ENCODE results near the gene ZNF488. TPM values are rescaled to one million over a fixed set of nuclear protein-coding genes. Genes with fewer than 3 reads are reported as not detected.

The ZNF488 gene
- polyA plus RNA-seq, 2 of the 4 experiments (the other 2 are of a cell fraction): 4.0 to 8.3 TPM

GRCh38 chr10:47326927-47327330, 57.2 kb downstream of the ZNF488 start:
- Histone ChIP-seq H3K4me3 (no peak overlapping the region), H3K4me1 (peaks cover 6% of the 10 kb centered on the region; the same call in 1 of the 3 replicates), H3K4me2 (no peak overlapping the region), H3K9me3 (no peaks in the 10 kb centered on the region), H3K27ac (no peak overlapping the region)
- TF ChIP-seq NFE2L2 (conservative IDR thresholded peaks at IDR 0.05; ENCODE audit: low read length): no peak
- TF ChIP-seq ZC3H11A (IDR thresholded peaks at IDR 0.05): no peak
- no peak for TF ChIP-seq NPAS2 (CRISPR knock-in tag; IDR thresholded peaks at IDR 0.05; ENCODE audit: borderline replicate concordance)
- TF ChIP-seq ZNF302 (CRISPR knock-in tag; IDR thresholded peaks at IDR 0.05): no peak
- TF ChIP-seq, protein P1, sequence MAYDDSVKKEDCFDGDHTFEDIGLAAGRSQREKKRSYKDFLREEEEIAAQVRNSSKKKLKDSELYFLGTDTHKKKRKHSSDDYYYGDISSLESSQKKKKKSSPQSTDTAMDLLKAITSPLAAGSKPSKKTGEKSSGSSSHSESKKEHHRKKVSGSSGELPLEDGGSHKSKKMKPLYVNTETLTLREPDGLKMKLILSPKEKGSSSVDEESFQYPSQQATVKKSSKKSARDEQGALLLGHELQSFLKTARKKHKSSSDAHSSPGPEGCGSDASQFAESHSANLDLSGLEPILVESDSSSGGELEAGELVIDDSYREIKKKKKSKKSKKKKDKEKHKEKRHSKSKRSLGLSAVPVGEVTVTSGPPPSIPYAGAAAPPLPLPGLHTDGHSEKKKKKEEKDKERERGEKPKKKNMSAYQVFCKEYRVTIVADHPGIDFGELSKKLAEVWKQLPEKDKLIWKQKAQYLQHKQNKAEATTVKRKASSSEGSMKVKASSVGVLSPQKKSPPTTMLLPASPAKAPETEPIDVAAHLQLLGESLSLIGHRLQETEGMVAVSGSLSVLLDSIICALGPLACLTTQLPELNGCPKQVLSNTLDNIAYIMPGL (CRISPR knock-in tag; IDR thresholded peaks at IDR 0.05; ENCODE audit: borderline replicate concordance): no peak
- WGBS (ENCODE audit: missing lambda C conversion rate): 63% methylated on average over 10 of the region's 11 CpGs
- no peak for ATAC-seq
- CTCF ChIA-PET: interaction anchor here (5.2 to 8.3 kb wide), 2 partner anchors 13 to 14 kb away, joined by 24 to 68 read pairs; no protein-coding TSS in a partner anchor
- no peak for DNase-seq (ENCODE audit: low read depth in 1 of 2, low spot score in 1 of 2)
- FAIRE-seq: no peak
- POLR2A ChIA-PET: no interaction called here

DNA sequence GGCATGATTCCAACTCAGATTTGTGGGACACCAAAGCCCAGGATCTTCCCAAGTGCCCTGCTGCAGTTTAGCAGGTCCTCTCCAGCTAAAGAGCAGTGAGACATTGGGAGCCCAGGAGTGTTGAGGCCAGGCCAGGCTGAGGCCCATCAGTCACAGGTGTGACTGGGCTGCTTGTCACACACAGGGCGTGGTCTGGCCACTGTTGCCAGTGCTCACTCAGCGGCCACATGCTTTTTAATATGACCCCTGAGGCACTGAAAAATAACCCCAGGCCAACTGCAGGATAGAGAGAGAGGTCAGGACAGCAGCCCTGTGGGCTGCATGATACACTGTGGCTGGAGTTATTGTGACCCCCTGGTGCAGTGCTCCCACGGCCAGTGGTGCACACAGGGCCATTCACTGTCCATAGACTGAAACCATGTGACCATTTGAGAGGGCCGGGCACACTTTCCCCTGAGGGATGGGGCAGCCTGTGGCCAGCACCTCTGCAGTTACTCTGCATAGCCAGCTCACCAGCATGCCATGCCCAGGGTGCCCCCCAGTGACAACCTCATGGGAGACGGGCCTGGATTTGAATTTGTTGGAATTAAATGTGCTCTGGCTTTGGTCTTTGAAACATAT, 57.7 kb downstream of the ZNF488 start:
- Histone ChIP-seq H3K4me1 (peaks cover 6% of the 10 kb centered on the region; the same call in 1 of the 3 replicates), H3K27ac (no peak overlapping the region), H3K9me3 (no peaks in the 10 kb centered on the region), H3K4me2 (no peak overlapping the region), H3K4me3 (no peak overlapping the region)
- 47% methylated on average over 5 of the region's 5 CpGs for WGBS (ENCODE audit: missing lambda C conversion rate)
- FAIRE-seq (no peak), ATAC-seq (no peak), DNase-seq (ENCODE audit: low read depth in 1 of 2, low spot score in 1 of 2) (no peak)
- POLR2A ChIA-PET: no interaction called here
- CTCF ChIA-PET: interaction anchor here (5.2 to 8.3 kb wide), 2 partner anchors 13 to 14 kb away, joined by 24 to 68 read pairs; no protein-coding TSS in a partner anchor
- TF ChIP-seq JUN (IDR thresholded peaks at IDR 0.05): no peak
- TF ChIP-seq HOXB13 (CRISPR knock-in tag; IDR thresholded peaks at IDR 0.05; ENCODE audit: low read depth): no peak
- no peak for TF ChIP-seq KDM5A (IDR thresholded peaks at IDR 0.05)
- TF ChIP-seq, protein P2, sequence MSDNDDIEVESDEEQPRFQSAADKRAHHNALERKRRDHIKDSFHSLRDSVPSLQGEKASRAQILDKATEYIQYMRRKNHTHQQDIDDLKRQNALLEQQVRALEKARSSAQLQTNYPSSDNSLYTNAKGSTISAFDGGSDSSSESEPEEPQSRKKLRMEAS (IDR thresholded peaks at IDR 0.05): no peak
- no peak for TF ChIP-seq EHF (CRISPR knock-in tag; IDR thresholded peaks at IDR 0.05)
- TF ChIP-seq, protein P3, sequence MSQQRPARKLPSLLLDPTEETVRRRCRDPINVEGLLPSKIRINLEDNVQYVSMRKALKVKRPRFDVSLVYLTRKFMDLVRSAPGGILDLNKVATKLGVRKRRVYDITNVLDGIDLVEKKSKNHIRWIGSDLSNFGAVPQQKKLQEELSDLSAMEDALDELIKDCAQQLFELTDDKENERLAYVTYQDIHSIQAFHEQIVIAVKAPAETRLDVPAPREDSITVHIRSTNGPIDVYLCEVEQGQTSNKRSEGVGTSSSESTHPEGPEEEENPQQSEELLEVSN (IDR thresholded peaks at IDR 0.05; ENCODE audit: borderline replicate concordance, low read depth): no peak
- no peak for TF ChIP-seq ZFP36 (IDR thresholded peaks at IDR 0.05; ENCODE audit: borderline replicate concordance, partially characterized antibody)
- TF ChIP-seq EP300 (IDR thresholded peaks at IDR 0.05): no peak
- TF ChIP-seq EHMT2 (IDR thresholded peaks at IDR 0.05; ENCODE audit: low read depth): no peak
- no peak for TF ChIP-seq NFE2L2 (conservative IDR thresholded peaks at IDR 0.05; ENCODE audit: low read length)
- no peak for TF ChIP-seq CBX8 (IDR thresholded peaks at IDR 0.05)
- TF ChIP-seq BHLHE40 (IDR thresholded peaks at IDR 0.05; ENCODE audit: low read depth, low read length): no peak
- no peak for TF ChIP-seq JUNB (IDR thresholded peaks at IDR 0.05)

GRCh38 chr10:47325303-47326291, 58.5 kb downstream of the ZNF488 start:
- no peak for FAIRE-seq
- H3K9me3 ChIP-seq: no peaks in the 10 kb centered on the region
- no peak overlapping the region for H3K27ac ChIP-seq
- peaks cover 2% of the 10 kb centered on the region; the same call in 1 of the 3 replicates for H3K4me1 ChIP-seq
- ATAC-seq: no peak
- ChIA-PET CTCF (interaction anchor here (1.8 to 8.3 kb wide), 3 partner anchors 13 to 301 kb away, joined by 11 to 68 read pairs (median 24); no protein-coding TSS in a partner anchor), POLR2A (no interaction called here)
- no peak overlapping the region for H3K4me3 ChIP-seq
- 69% methylated on average over 30 of the region's 30 CpGs for WGBS (ENCODE audit: missing lambda C conversion rate)
- H3K4me2 ChIP-seq: no peak overlapping the region
- no peak for DNase-seq (ENCODE audit: low read depth in 1 of 2, low spot score in 1 of 2)
- TF ChIP-seq ELK1 (IDR thresholded peaks at IDR 0.05; ENCODE audit: low read depth, low read length) (no peak), MAFK (IDR thresholded peaks at IDR 0.05; ENCODE audit: partially characterized antibody) (peak; percentile 89), POLR2A (IDR thresholded peaks at IDR 0.05; ENCODE audit: low read length) (no peak), RAD21 (conservative IDR thresholded peaks at IDR 0.05 in 1 of 2, IDR thresholded peaks at IDR 0.05 in 1 of 2) (no peak), HOXA7 (CRISPR knock-in tag; IDR thresholded peaks at IDR 0.05) (no peak)
- TF ChIP-seq, protein P4, sequence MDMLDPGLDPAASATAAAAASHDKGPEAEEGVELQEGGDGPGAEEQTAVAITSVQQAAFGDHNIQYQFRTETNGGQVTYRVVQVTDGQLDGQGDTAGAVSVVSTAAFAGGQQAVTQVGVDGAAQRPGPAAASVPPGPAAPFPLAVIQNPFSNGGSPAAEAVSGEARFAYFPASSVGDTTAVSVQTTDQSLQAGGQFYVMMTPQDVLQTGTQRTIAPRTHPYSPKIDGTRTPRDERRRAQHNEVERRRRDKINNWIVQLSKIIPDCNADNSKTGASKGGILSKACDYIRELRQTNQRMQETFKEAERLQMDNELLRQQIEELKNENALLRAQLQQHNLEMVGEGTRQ (IDR thresholded peaks at IDR 0.05): no peak

Data from A549 (cell line).